Bladder microvascular endothelial cell (primary cell): ENCODE measurements around the gene SCP2D1. TPM values are rescaled to one million over a fixed set of nuclear protein-coding genes. Genes with fewer than 3 reads are reported as not detected.

Source experiments
- total RNA-seq: library from RNA; depleted of rRNA; stranded (reverse); fragments of >200 nt; gene quantifications from 2 replicates; pipeline ENCODE4 v1.2.3, GENCODE V29; 2014

The SCP2D1 gene
- not detected in 2 replicates for total RNA-seq

GRCh38 chr20:18813483-18813882 lies at the start of gene SCP2D1:
Gene SCP2D1 (plus strand): TSS chr20:18813783. CDS start chr20:18813816, 33 bp downstream.

Other genes with a start within 250 kb of the SCP2D1 start
- gene SMIM26, start 246.4 kb upstream of the SCP2D1 start, total RNA-seq, result 34.0 and 43.2 TPM in 2 replicates
- gene DTD1, start 225.7 kb upstream of the SCP2D1 start, total RNA-seq, result 45.4 and 66.1 TPM in 2 replicates